SK-N-MC (cell line): Measurements from ENCODE around the gene SLC12A5.

ENCODE experiments used
- EZH2 ChIP-seq: fragments of 200-600 bp; sonication (generic); IDR thresholded peaks from one replicate; pipeline ENCODE4 v1.6.1; 2017; ENCODE audit warnings: antibody characterized with exemption
- POLR2AphosphoS5 ChIP-seq: IDR thresholded peaks from 2 replicates; pipeline ENCODE4 v1.6.1; 2012; ENCODE audit warnings: mild to moderate bottlenecking, low read depth, low read length, borderline replicate concordance

DNA sequence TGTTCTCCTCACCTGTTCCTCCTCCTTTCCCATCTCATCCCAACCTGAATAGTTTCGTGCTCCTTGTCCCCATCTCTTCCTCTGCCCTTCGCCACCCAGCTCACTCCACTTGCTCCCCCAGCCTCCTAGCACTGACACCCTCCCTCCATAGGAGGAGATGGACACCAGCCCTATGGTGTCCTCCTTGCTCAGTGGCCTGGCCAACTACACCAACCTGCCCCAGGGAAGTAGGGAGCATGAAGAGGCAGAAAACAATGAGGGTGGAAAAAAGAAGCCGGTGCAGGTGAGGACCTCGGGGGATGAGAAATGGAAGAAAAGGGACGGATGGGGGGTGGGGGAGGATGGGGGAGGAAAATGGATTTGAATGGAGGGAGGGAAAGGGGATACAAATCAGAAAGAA is 6.2 kb downstream of the SLC12A5 start:
- TF ChIP-seq EZH2, result no peak
- no peak for TF ChIP-seq POLR2AphosphoS5
